ENCODE data around the gene IGF2R.

DNA sequence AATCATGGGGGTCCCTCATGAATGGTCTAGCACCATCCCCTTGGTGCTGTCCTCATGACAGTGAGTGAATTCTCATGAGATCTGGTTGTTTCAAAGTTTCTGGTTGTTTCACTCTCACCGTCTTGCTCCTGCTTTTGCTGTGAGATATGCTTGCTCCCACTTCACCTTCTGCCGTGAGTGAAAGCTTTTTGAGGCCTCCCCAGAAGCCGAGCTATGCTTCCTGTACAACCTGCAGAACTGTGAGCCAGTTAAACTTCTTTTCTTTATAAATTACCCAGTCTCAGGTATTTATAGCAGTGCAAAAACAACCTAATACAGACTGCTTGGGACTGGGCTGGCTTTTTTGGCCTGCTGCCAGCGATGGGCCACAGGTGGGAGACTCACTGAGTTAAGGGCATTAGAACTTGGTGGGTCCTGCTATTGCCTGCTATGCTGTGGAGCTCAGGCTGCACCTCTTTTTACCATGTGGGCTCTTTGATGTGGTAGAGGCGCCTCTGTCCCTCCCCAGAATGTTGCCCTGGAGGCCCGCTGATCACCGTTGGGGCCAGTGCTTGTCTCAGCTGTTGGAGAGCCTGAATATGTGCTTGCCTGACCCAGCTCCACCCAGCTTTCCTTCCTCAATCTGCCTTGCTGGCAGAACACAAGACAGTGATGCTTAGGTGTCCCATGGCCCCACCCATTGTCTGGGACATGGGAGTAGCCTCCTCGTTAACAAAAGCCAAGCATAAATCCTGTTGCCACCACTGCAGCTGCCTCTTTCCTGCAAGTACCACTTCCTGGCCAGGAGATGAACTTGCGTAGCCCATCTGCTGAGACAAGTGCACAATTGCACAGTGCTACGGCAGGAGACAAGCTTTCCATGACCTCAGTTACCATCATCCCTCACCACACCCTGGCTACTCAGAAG, 47.1 kb downstream of the IGF2R start:
- TF ChIP-seq, protein P1, sequence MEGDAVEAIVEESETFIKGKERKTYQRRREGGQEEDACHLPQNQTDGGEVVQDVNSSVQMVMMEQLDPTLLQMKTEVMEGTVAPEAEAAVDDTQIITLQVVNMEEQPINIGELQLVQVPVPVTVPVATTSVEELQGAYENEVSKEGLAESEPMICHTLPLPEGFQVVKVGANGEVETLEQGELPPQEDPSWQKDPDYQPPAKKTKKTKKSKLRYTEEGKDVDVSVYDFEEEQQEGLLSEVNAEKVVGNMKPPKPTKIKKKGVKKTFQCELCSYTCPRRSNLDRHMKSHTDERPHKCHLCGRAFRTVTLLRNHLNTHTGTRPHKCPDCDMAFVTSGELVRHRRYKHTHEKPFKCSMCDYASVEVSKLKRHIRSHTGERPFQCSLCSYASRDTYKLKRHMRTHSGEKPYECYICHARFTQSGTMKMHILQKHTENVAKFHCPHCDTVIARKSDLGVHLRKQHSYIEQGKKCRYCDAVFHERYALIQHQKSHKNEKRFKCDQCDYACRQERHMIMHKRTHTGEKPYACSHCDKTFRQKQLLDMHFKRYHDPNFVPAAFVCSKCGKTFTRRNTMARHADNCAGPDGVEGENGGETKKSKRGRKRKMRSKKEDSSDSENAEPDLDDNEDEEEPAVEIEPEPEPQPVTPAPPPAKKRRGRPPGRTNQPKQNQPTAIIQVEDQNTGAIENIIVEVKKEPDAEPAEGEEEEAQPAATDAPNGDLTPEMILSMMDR (IDR thresholded peaks at IDR 0.05): no peak
- TF ChIP-seq ZNF138 (CRISPR knock-in tag; conservative IDR thresholded peaks at IDR 0.05): no peak
- TF ChIP-seq CREB1 (CRISPR knock-in tag; IDR thresholded peaks at IDR 0.05): no peak
- TF ChIP-seq, protein P2, sequence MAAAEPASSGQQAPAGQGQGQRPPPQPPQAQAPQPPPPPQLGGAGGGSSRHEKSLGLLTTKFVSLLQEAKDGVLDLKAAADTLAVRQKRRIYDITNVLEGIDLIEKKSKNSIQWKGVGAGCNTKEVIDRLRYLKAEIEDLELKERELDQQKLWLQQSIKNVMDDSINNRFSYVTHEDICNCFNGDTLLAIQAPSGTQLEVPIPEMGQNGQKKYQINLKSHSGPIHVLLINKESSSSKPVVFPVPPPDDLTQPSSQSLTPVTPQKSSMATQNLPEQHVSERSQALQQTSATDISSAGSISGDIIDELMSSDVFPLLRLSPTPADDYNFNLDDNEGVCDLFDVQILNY (CRISPR knock-in tag; IDR thresholded peaks at IDR 0.05): no peak
- no peak for TF ChIP-seq FOXK1 (CRISPR knock-in tag; IDR thresholded peaks at IDR 0.05)
- TF ChIP-seq, protein P3, sequence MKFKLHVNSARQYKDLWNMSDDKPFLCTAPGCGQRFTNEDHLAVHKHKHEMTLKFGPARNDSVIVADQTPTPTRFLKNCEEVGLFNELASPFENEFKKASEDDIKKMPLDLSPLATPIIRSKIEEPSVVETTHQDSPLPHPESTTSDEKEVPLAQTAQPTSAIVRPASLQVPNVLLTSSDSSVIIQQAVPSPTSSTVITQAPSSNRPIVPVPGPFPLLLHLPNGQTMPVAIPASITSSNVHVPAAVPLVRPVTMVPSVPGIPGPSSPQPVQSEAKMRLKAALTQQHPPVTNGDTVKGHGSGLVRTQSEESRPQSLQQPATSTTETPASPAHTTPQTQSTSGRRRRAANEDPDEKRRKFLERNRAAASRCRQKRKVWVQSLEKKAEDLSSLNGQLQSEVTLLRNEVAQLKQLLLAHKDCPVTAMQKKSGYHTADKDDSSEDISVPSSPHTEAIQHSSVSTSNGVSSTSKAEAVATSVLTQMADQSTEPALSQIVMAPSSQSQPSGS (CRISPR knock-in tag; IDR thresholded peaks at IDR 0.05; ENCODE audit: borderline replicate concordance, low read depth): no peak
- no peak for TF ChIP-seq NR1H2 (CRISPR knock-in tag; IDR thresholded peaks at IDR 0.05)
- TF ChIP-seq NFE2L1 (CRISPR knock-in tag; IDR thresholded peaks at IDR 0.05): no peak
- TF ChIP-seq, protein P4, sequence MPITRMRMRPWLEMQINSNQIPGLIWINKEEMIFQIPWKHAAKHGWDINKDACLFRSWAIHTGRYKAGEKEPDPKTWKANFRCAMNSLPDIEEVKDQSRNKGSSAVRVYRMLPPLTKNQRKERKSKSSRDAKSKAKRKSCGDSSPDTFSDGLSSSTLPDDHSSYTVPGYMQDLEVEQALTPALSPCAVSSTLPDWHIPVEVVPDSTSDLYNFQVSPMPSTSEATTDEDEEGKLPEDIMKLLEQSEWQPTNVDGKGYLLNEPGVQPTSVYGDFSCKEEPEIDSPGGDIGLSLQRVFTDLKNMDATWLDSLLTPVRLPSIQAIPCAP (CRISPR knock-in tag; IDR thresholded peaks at IDR 0.05): no peak
- TF ChIP-seq, protein P5, sequence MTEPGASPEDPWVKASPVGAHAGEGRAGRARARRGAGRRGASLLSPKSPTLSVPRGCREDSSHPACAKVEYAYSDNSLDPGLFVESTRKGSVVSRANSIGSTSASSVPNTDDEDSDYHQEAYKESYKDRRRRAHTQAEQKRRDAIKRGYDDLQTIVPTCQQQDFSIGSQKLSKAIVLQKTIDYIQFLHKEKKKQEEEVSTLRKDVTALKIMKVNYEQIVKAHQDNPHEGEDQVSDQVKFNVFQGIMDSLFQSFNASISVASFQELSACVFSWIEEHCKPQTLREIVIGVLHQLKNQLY (CRISPR knock-in tag; IDR thresholded peaks at IDR 0.05): no peak
- TF ChIP-seq TEAD4 (CRISPR knock-in tag; IDR thresholded peaks at IDR 0.05): no peak
- TF ChIP-seq, protein P6, sequence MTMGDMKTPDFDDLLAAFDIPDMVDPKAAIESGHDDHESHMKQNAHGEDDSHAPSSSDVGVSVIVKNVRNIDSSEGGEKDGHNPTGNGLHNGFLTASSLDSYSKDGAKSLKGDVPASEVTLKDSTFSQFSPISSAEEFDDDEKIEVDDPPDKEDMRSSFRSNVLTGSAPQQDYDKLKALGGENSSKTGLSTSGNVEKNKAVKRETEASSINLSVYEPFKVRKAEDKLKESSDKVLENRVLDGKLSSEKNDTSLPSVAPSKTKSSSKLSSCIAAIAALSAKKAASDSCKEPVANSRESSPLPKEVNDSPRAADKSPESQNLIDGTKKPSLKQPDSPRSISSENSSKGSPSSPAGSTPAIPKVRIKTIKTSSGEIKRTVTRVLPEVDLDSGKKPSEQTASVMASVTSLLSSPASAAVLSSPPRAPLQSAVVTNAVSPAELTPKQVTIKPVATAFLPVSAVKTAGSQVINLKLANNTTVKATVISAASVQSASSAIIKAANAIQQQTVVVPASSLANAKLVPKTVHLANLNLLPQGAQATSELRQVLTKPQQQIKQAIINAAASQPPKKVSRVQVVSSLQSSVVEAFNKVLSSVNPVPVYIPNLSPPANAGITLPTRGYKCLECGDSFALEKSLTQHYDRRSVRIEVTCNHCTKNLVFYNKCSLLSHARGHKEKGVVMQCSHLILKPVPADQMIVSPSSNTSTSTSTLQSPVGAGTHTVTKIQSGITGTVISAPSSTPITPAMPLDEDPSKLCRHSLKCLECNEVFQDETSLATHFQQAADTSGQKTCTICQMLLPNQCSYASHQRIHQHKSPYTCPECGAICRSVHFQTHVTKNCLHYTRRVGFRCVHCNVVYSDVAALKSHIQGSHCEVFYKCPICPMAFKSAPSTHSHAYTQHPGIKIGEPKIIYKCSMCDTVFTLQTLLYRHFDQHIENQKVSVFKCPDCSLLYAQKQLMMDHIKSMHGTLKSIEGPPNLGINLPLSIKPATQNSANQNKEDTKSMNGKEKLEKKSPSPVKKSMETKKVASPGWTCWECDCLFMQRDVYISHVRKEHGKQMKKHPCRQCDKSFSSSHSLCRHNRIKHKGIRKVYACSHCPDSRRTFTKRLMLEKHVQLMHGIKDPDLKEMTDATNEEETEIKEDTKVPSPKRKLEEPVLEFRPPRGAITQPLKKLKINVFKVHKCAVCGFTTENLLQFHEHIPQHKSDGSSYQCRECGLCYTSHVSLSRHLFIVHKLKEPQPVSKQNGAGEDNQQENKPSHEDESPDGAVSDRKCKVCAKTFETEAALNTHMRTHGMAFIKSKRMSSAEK (CRISPR knock-in tag; IDR thresholded peaks at IDR 0.05; ENCODE audit: borderline replicate concordance): no peak
- TF ChIP-seq, protein P7, sequence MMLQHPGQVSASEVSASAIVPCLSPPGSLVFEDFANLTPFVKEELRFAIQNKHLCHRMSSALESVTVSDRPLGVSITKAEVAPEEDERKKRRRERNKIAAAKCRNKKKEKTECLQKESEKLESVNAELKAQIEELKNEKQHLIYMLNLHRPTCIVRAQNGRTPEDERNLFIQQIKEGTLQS (CRISPR knock-in tag; conservative IDR thresholded peaks at IDR 0.05): no peak
